CD4-positive, alpha-beta T cell treated with Interleukin-21 for 1 hour (primary cell): ENCODE measurements around the gene TNFRSF21.
"Not testable (repeated sequence)": the region's sequence is repeated elsewhere in the genome, so short reads cannot be mapped to it uniquely, and the experiment has no call there.

ENCODE experiments used
- DNase-seq: peaks from one replicate; pipeline ENCODE4 v3.0.0-alpha.2; 2020

The TNFRSF21 gene

DNA sequence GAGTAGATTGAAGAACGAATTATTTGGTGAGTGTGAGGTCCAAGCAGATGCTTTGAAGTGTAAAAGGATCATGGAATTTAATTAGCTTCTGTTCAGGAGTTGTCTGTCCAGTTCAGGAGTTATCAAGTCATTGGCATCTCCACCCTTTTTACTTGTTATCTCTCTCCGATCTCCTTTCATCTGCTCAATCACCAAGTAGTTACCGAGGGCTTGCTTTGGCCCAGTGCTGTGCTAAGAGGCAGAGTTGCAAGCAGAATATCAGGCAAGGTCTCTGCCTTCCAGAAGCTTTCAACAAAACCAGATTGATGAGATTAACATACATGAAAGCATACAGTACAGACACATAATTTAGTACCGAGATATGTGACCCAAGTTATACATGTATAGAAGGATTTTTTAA, 10.2 kb upstream of the TNFRSF21 start:
- no peak for DNase-seq

DNA sequence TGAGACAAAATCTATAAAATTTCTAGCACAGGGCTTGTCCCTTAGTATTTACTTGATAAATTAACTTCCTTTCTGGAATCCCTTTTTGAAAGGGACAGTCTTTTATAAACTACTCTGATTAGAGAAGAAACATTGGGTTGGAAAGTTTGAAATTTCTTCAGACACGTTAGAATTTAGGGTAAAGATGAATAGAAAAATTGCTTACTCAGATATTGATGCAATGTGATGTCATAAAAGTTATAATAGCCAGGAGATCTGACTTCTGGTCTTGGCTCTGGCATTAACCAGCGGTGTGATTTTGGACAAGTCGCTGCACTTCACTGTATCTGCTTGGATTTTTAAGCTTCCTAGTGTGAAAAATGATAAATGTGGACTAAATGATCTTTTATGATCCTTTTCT, 9.7 kb upstream of the TNFRSF21 start:
- DNase-seq: no peak

DNA sequence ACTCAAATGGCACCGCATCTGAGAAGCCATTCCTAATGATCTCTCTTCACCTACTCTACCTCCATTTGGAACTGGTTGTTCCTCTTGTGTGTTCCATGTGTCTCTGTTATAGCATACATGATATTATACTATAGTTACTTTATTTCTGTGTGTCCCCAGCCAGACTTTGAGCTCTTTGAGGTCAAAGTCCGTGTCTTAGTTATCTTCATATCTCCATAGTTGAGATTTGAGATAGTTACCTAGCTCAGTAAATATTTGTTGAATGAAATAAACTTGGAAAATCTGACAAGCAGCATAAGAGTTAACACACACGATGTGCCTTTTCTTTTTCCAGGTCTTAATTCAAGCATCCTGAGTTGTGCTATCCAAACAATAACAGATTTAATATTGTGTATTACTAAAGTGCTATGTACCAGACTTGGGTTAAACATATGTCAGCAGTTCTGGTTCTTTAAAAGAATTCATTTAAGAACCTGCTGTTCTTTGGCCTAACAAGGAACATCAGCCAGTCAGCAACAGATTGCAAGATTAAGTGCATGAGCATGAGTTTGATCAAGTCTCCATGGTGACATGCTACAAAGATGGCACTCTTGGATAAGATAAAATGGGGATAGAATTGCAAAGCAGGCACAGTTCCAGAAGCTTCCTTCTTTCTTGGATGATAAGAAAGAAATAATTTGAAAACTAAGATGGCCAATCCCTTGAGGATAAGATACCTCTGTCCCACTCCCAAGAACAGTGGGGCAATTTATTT, 8.7 kb upstream of the TNFRSF21 start:
- no peak for DNase-seq

DNA sequence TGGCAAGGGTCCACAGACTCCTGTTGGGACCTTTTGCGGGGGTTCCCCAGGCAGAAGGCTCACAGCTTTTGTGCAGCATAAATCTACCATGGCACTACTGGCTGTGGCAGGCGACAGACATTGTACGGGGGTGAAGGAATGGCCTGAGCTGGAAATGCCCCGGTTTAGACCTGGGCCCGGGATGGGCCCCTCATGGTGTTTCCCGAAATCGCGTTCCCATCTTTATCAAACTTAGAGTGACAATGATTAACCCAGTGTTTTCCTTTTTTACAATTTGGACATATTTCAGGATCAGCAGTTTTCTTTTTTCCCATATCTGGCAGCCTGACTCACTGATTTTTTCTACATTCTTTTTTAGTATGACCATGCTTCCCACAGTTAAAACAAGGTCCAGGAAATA, 5.5 kb upstream of the TNFRSF21 start:
- not testable (repeated sequence) for DNase-seq

DNA sequence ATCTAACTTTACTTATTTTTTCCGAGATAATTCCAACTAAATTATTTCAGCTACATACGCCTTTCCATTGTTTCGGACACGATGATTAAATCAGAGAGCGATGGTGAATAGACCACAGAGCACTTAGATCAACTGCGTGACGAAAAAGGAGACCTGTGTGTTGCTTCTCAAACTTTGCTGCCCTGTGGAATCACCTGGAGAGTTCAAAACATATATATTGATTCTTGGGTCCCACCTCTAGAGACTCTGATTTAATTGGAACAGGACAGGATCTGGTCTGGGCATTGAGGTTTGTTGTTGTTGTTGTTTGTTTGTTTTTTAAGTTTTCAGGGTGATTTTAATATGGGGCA, 401 bp upstream of the TNFRSF21 start:
- DNase-seq: no peak

DNA sequence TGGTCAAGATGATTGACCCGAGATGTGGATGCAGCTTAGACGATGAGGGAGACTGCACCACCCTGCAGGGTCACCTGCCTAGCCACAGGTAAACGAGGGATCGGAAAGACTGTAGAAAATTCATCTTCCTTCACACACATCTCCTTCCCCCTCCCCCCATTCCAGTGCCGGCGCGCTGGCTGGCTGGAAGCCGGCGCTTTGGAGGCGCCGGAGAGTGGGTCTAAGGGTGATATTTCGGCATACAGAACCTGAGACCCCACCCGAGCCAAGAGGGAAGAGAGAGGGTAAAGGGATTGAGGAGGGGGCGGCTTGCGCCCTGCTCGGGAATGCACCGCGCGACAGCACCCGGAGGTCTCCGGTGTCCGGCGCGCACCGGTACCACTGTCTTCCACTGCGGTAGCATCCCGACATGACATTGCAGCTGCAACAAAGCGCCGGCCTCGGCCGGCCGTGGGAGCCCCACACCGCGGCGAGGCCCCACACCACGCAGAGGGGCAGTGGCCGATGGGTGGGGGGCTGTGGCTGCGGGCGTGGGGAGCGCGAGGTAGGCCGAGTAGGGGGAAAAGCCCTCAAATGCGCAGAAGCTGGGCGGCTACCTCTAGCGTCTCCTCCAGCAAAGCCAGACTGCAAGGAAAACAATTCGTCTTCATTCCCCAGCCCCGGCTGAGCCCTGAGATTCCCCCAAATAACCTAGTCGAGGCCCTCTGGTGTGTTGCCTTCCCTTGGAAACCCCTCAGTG, 984 bp downstream of the TNFRSF21 start:
- no peak for DNase-seq

DNA sequence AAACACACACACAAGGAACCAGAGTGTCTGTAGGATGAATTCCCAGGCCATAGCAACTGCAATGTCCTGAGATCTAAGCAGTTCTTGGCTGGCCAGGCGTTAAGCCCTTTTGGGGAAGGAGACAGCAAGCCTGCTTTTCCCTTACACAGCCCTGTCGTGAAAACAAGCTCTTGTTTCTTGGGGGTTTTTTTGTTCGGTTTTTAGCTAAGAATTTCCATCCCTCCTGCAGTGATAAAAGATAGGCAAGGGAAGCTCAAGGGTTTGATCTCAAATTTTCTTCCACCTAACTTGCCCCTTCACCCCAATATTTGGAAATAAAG, 1.5 kb downstream of the TNFRSF21 start:
- no peak for DNase-seq

DNA sequence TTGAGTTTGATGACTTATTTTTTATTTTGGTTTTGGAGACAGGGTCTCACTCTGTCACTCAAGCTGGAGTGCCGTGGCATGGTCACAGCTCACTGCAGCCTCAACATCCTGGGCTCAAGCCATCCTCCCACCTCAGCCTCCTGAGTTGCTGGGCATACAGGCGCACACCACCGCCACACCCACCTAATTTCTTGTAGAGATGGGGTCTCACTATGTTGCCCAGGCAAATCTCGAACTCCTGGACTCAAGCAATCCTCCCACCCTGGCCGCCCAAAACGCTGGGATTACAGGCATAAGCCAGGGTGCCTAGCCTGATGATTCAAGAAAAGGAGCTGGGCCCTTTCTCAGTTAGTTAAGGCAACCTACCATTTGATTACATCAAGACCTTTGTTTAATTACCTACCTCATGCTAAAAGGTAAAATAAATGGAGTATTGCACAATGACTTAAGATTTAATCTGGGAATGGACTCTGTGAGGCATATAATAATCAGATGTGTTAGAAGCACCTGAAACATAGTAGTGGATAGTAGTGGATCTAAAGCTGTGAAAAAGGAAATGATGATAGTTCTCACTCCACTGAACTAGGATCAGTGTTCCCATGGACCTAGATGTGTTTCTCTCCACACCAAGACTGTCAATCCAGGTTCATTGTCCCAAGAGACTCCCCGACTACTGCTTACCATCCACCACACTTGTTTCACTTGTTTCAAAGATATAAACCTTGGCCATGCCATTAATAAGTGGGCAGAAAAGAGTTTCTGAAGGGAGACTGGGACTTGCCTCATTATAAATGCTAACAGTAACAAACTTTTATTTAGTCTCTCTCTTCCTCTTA, 2.1 kb downstream of the TNFRSF21 start:
- DNase-seq: no peak

DNA sequence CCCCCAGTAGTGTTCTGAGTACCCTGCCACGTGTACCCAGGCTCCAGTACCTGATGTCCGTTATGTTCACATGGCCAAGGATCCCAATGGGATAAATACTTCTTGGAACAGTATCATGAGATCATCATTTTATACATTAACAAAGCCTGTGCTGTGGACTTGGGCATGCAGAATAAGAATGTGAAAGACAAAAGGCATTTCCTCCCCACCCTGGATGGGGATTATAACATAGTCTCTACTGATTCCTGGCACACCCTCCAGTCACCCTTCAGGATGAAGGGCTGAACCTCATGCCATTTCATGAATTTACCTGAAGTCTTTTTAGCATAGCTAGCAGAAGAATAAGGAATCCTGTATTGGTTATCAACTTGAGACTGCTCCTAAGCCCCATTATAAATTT, 2.8 kb downstream of the TNFRSF21 start:
- no peak for DNase-seq

DNA sequence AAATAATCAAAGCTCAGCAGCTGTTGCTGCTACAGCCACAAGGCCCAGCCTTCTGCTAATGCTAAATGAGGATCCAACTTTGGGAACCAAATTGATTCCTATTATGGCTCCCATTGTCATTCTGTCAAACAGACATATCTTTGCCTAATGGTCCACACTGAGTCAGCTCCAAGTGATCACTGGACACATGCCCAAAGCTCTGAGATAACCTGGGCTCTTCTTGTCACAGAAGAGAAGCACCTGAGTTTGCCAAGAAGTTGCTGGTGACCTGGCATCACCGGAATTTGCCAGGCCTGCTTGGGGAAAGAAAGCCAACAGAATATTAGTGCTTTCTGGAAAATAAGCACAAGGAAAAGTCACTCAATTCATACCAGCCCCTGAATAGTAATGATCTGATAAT, 5.8 kb downstream of the TNFRSF21 start:
- DNase-seq: no peak

DNA sequence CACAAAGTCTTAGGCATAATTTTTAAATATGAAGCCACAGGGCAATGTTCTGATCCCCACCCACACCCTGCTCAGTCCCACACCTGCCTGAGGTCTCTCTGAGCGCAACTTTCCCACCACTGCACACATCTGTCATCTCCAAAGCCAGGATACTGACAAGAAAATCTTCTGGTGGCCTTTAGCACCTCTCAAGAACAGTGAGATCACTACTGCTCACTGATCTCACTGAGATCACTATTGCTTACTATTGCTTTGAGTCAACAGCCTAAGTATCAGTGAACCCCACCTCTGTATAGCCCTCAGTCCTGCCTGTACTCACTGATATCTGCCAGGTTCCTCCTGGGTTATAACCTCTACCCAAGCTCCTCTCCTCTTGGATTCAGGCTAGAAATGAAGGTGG, 6.4 kb downstream of the TNFRSF21 start:
- no peak for DNase-seq

DNA sequence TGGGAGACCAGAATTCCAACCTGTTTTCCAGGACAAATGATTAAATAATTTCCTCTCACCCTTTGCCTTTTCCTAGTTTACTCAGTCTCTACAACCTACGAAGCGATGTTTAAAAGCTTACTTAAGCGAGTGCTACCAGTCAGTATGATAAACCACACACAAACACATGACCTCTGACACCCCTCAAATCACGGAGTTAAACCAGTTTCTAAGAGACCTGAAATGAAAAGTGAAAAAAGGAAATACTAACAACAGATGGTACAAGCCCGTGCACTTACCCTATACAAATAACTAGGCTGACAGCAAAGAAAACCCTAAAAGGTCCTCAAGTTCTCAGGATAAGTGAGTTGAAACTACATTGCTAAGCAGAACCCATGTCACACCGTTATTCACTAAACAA, 7.7 kb downstream of the TNFRSF21 start:
- DNase-seq: no peak

DNA sequence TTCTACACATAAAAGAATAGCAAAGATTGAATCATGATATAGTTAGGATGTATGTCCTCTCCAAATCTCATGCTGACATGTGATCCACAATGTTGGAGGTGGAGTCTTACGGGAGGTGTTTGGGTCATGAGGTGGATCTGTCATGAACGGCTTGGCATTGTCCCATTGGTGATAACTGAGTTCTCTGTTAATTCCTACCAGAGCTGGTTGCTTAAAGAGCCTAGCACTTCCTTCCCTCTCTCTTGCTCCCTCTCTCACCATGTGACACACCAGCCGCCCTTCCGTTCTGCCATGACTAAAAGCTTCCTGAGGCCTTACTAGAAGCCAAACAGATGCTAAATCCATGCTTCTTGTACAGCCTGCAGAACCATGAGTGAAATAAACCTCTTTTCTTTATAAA, 8.3 kb downstream of the TNFRSF21 start:
- no peak for DNase-seq

DNA sequence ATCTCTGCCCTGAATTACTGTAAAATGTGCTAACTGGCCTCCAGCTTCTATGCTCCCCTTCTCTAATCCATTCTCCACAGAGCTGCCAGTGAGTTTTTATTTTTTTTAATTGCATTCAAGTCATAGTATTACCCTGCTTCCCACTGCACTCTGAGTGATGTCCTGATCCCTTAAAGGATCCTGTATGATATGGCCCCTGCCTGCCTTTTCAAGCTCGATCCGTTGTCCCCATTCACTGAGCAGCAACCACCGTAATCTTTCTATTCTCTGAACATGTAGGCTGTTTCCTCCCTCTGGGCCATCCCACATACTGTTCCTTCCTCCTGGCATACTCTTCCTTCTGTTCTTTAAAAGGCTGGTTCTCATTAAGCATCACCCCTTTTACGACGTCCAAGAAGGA, 9.3 kb downstream of the TNFRSF21 start:
- no peak for DNase-seq

DNA sequence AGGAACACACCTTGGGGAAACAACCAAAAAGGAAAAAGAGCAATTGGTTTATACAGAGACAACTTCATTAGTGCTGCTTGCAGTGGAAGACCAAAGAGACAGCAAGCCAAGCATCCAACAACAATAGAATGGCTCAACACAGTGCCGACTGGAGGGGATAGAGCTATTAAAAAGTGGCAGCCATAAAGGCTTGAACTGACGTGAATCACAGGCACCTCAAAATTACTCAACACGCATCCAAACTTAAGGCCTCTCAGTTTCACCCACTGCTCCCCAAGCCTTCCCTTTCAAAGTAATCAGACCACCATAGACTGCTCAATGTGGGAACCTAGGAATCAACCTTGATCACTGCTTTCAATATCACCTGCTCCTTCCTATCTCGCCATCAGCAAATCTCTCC, 9.7 kb downstream of the TNFRSF21 start:
- no peak for DNase-seq

DNA sequence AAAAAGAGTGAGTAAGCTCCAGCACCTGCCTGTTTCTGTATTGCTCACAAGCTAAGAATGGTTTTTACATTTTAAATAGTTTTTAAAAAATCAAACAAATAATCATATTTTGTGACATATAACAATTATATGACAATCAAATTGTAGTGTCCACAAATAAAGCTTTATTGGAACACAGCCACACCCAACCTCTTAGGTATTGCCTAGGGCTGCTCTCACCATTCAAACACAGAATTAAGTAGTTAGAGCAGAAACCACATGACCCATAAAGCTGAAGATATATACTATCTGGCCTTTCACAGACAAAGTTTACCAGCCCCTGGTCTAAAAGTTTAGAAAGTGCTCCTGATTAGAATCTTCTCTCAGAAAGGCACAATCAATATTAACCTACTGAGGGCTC, 11.2 kb downstream of the TNFRSF21 start:
- no peak for DNase-seq

DNA sequence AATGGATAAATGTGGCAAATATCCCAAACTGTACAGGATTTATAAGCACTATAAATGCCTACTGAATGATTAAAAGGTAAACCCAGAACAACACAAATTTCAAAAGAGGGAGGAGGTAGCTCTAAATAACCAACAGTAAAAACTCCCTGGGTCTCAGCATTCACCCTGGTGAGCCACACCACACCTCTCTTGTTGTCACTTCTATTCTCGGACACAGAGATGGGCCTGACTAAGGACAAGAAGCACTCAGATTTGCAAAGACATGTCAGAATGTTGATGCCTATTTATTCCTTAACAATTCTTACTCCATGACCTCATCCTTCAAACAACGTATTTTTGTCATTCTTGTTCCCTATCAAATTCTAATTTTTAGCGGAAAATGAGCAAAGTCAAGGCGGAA, 14.7 kb downstream of the TNFRSF21 start:
- no peak for DNase-seq

DNA sequence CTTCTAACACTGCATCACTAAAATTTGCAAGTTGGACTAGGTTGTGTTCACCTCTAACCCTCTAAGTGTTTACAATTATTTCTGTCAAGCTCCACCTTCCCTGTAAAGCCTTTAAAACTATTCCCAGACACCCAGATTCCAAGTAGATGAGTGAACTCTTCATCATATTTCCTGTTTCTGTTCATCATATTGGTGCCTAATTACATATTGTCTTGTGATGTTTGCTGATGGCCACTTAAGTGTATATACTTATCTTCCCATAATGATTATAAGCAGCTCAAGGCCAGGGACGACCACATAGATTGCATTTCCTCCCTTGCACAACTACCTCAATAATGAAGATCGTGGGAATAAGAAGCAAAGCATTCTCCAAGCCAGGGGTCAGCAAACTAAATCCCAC, 16.8 kb downstream of the TNFRSF21 start:
- DNase-seq: no peak

DNA sequence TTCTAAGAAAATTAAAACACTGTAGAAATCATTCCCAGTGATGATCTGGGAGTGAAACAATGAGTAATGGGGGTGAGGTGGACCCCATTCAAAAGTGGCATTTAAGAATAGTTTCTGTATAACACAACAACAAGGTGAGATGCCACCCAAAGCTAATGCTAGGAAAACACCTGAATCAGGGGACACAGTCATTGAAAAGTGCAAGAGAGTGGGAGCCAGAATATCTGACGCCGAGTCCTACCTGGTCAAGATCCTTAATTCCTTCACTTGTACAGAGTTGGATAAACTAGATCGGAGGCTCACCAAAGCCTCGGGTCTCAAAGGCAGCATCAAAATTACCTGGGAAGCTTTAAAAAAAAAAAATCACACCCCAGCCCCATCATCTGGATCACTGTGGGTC, 17.7 kb downstream of the TNFRSF21 start:
- DNase-seq: no peak

DNA sequence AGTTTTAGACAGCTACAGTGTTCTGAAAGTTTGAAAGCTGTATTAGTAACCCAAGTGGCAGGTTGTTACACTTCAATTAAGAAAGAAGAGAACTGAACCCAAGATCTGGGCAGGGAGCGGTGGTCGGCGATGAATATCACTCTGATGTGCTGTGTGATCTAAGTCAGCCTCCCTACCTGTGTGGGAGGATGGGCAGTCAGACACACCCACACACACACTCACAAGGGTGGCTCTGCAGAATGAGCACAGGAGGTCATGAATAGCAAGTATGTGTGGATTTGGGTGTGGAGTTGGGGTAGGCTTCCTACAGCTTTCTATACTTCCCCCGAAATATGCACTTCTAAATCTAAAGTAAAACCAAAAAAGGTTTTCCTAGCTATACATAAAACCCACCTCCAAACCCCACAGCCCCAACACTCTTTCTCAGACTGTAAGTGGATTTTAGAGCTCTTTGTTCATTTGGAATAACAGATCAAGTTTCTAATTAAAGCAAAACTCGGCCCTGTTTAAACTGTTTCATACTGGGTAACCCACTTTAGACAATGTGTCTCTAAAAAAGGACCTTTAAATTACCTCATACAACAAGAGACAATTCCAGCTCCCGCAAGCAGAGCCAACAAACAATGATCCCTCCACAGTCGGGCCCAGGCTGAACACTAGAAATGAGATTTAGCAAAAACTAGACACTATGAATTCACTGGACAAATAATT, 19.4 kb downstream of the TNFRSF21 start:
- DNase-seq: no peak

DNA sequence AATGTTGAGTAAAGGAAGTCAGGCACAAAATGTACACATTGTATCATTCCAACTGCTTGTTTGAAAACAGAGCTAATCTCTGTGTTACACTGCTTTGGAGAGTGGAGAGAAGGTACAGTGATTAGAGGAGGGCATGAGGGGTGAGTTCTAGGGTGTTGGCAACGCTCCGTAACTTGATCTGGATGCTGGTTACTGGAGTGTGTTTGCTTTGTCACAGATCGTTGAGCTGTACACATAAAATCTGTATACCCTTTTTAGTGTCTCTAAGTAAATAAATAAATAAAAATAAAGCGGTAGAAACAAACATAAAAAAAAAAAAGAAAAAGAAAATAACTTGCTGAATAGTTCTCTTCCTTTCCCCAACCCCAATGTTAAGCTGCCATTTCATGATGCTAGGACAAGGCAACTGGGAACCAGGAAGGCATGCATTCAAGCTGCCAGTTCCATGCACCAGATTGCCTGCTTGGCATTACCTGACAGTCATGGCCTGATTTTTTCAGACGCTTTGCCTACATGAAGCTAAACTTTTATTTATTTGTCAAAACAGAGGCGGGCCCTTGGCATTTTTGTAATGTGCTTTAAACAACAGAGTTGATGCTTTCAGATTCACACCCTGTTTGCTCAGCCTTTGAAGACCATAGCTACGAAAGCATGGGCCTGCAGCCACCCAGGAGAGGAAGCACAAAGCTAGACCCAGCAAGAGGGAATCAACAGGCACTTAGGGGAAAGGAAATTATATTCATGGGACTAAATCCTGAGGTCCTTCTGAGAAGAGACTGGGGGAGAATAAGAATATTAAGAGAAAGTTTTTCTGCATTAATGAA, 21.2 kb downstream of the TNFRSF21 start:
- no peak for DNase-seq

DNA sequence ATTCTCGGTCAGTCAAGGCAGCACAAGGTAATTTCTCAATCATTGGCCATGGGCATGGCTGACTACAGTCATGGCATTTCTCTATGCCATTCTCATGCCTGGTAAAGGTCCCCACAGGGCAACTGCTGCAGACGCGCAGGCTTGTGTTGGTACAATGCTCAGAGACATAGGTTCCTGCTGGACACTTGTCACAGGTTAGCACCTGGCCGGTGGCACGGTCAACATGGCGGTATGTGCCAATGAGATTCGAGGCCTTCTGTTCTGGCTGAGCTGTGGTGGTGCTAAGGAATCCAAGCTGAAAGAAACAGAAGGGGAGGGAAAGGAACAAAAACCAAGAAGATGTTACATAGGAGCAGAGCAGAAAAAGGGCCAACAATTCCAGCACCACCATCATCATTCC, 23.4 kb downstream of the TNFRSF21 start:
- DNase-seq: no peak

DNA sequence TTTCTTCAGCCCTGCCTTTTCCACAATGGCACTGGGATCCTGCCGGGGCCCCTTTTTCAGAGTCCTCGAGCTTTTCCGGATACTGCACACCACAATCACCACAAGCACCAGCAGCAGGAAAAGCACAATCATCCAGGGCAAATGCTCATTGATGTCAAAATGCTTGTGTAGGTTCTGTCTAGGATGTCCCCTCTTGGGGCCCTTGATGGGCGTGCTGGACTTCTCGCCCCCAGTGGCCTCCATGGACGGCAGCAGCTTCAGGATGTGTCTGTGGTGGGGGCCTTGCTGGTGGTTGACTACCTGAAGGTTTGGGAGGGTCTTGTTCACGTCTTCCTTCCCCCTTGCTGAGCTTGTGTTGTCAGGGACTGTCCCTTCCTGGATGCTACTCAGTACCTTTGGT, 25.7 kb downstream of the TNFRSF21 start:
- no peak for DNase-seq
